Psoas muscle (tissue), 8 donors: Measurements from ENCODE around the gene DOCK8. TPM values are rescaled to one million over a fixed set of nuclear protein-coding genes. Genes with fewer than 3 reads are reported as not detected.
"Not testable (repeated sequence)": the region's sequence is repeated elsewhere in the genome, so short reads cannot be mapped to it uniquely, and the experiment has no call there.

Experiments
- ATAC-seq, 4 donors: fragments of 200-7000 bp; cut with Tn5 transposase; one replicate each; pipeline ENCODE4 v1.9.1; 2020; ENCODE audit warnings: moderate library complexity in 3 of 4, mild to moderate bottlenecking in 2 of 4
- DNase-seq, 2 donors: peaks; one replicate each; pipeline ENCODE4 v3.0.0-alpha.2; 2020
- H3K27ac ChIP-seq: fragments of 200-600 bp; one replicate; pipeline ENCODE4 v1.8.0; 2022
- H3K27me3 ChIP-seq, 3 donors: fragments of 200-600 bp in 1 of 3; one replicate each; pipeline versions ENCODE4 v1.6.1 to v1.8.0; 2013 to 2022; ENCODE audit warnings: low read length in 2 of 3, mild to moderate bottlenecking in 2 of 3, moderate library complexity in 1 of 3; ENCODE audit not compliant: insufficient read depth in 3 of 3
- H3K36me3 ChIP-seq, 2 donors: fragments of 200-600 bp in 1 of 2; one replicate each; pipeline versions ENCODE4 v1.6.1 to v1.8.0; 2013 to 2022; ENCODE audit warnings: low read depth in 1 of 2, mild to moderate bottlenecking in 1 of 2, moderate library complexity in 1 of 2; ENCODE audit not compliant: insufficient read depth in 1 of 2
- H3K4me1 ChIP-seq: fragments of 200-600 bp; one replicate; pipeline ENCODE4 v1.8.0; 2022
- H3K4me3 ChIP-seq: fragments of 200-600 bp; one replicate; pipeline ENCODE4 v1.8.0; 2022; ENCODE audit warnings: mild to moderate bottlenecking
- H3K9me3 ChIP-seq: fragments of 200-600 bp; one replicate; pipeline ENCODE4 v1.8.0; 2022
- CTCF ChIP-seq: fragments of 200-600 bp; IDR thresholded peaks from one replicate; pipeline ENCODE4 v1.8.0; 2022; ENCODE audit warnings: antibody characterized with exemption
- WGBS, 3 donors: extraction: QIAGEN DNeasy Blood & Tissue Kit; methylation state at CpG; one replicate each; pipeline versions ENCODE4 v1.1.6 to v1.1.7; 2013; 5-methylcytosine and 5-hydroxymethylcytosine counted together
- intact Hi-C, 2 donors: fragments of 100-400 bp; cut with DNase I; formaldehyde crosslinking; loops; one replicate each; pipeline versions ENCODE4 v1.11.0 to v1.14.2; 2022
- polyA plus RNA-seq, 3 donors: library from polyadenylated mRNA; stranded (reverse); fragments of 200-250 nt; gene quantifications; one replicate each; pipeline ENCODE4 v1.2.3, GENCODE V29; 2013
- total RNA-seq, 4 donors: library from RNA; stranded (reverse); fragmentation: NEBNext Ultra II Directional in 2 of 4; extraction: Animal tissue kit (Norgen Biotek cat#: 25700) in 2 of 4; gene quantifications; one replicate each; pipeline versions ENCODE4 v1.2.1 to v1.2.4, GENCODE V29; 2021 to 2023
- donor health status: healthy with polysubstance abuse.
- donor health status: DM: no; HTN: no; CAD: no; lungs with moderate emphysema.
- donor health status: Bipolar disorder and iron deficiency.
- donor health status: healthy.
- donor health status: DM: yes; HTN: yes; CAD: no.
- donor health status: DM: no; HTN: no; CAD: no.
- donor health status: DM: no; HTN: no; CAD: no.
- donor health status: DM: yes; HTN: yes; CAD: no.

Gene DOCK8
- total and polyA plus RNA-seq, 7 donors: 0.32 to 2.8 (median 2.0) TPM

- no peaks in the 10 kb centered on the region for H3K9me3 ChIP-seq
- H3K36me3 ChIP-seq: no peaks in the 10 kb centered on the region
- no peak for DNase-seq
- no peak overlapping the region for H3K27ac ChIP-seq
- H3K4me3 ChIP-seq: no peak overlapping the region
- no peaks in the 10 kb centered on the region for H3K4me1 ChIP-seq
- TF ChIP-seq CTCF: no peak
- intact Hi-C loops: no loop called here
- WGBS, 3 donors: 85 to 88% (median 86%) methylated on average over 3 of the region's 3 CpGs
- no peak for ATAC-seq
- no peaks in the 10 kb centered on the region for H3K27me3 ChIP-seq
Measured at GRCh38 chr9:401223-401622, 186.6 kb downstream of the DOCK8 start.

GRCh38 chr9:404234-404633 lies 189.6 kb downstream of the DOCK8 start:
- no peaks in the 10 kb centered on the region for H3K27me3 ChIP-seq
- intact Hi-C loops: no loop called here
- H3K4me1 ChIP-seq: no peaks in the 10 kb centered on the region
- no peak for TF ChIP-seq CTCF
- no peak for ATAC-seq
- no peak overlapping the region for H3K4me3 ChIP-seq
- no peak overlapping the region for H3K27ac ChIP-seq
- H3K9me3 ChIP-seq: no peaks in the 10 kb centered on the region
- DNase-seq: no peak
- WGBS, 3 donors: 90 to 96% (median 94%) methylated on average over 3 of the region's 3 CpGs
- H3K36me3 ChIP-seq: peaks cover 0 to 3% of the 10 kb centered on the region in 2 donors

GRCh38 chr9:405341-405740 lies 190.7 kb downstream of the DOCK8 start:
- no peak overlapping the region for H3K27ac ChIP-seq
- H3K4me3 ChIP-seq: no peak overlapping the region
- H3K27me3 ChIP-seq: no peaks in the 10 kb centered on the region
- H3K36me3 ChIP-seq: peaks cover 0 to 3% of the 10 kb centered on the region in 2 donors
- H3K4me1 ChIP-seq: no peaks in the 10 kb centered on the region
- no peak for TF ChIP-seq CTCF
- no peak for DNase-seq
- no peak for ATAC-seq
- no peaks in the 10 kb centered on the region for H3K9me3 ChIP-seq
- WGBS, 3 donors: 69 to 82% (median 76%) methylated on average over 1 of the region's 1 CpG
- intact Hi-C loops: no loop called here

GRCh38 chr9:406886-407654 lies 192.4 kb downstream of the DOCK8 start:
- no peaks in the 10 kb centered on the region for H3K9me3 ChIP-seq
- H3K27ac ChIP-seq: no peak overlapping the region
- no peaks in the 10 kb centered on the region for H3K4me1 ChIP-seq
- no peaks in the 10 kb centered on the region for H3K27me3 ChIP-seq
- peak; percentile 23 for TF ChIP-seq CTCF
- H3K36me3 ChIP-seq: peaks cover 0 to 3% of the 10 kb centered on the region in 2 donors
- ATAC-seq: peak; percentile 63 to 88 (median 80)
- intact Hi-C loops: no loop called here
- no peak overlapping the region for H3K4me3 ChIP-seq
- no peak for DNase-seq
- WGBS, 3 donors: 49 to 64% (median 51%) methylated on average over 7 of the region's 7 CpGs

- H3K9me3 ChIP-seq, H3K27ac ChIP-seq, H3K36me3 ChIP-seq, H3K4me1 ChIP-seq, H3K4me3 ChIP-seq, DNase-seq, H3K27me3 ChIP-seq, ATAC-seq, intact Hi-C loops: not testable (repeated sequence)
- WGBS, 3 donors: 90 to 95% (median 93%) methylated on average over 7 of the region's 7 CpGs
Measured at GRCh38 chr9:409655-410054, 195.0 kb downstream of the DOCK8 start.
